GM12801 (cell line): ENCODE results near the gene HRH2.

ENCODE experiments used
- TF ChIP-seq, protein P1 (sequence below): IDR thresholded peaks from one replicate; pipeline ENCODE4 v1.5.1; 2011; ENCODE audit warnings: control low read depth; ENCODE audit not compliant: insufficient read length; ENCODE audit errors: extremely low read depth

HRH2 gene

GRCh38 chr5:175629793-175630192 is 28.1 kb upstream of the HRH2 start:
- TF ChIP-seq, protein P1, sequence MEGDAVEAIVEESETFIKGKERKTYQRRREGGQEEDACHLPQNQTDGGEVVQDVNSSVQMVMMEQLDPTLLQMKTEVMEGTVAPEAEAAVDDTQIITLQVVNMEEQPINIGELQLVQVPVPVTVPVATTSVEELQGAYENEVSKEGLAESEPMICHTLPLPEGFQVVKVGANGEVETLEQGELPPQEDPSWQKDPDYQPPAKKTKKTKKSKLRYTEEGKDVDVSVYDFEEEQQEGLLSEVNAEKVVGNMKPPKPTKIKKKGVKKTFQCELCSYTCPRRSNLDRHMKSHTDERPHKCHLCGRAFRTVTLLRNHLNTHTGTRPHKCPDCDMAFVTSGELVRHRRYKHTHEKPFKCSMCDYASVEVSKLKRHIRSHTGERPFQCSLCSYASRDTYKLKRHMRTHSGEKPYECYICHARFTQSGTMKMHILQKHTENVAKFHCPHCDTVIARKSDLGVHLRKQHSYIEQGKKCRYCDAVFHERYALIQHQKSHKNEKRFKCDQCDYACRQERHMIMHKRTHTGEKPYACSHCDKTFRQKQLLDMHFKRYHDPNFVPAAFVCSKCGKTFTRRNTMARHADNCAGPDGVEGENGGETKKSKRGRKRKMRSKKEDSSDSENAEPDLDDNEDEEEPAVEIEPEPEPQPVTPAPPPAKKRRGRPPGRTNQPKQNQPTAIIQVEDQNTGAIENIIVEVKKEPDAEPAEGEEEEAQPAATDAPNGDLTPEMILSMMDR = no peak

DNA sequence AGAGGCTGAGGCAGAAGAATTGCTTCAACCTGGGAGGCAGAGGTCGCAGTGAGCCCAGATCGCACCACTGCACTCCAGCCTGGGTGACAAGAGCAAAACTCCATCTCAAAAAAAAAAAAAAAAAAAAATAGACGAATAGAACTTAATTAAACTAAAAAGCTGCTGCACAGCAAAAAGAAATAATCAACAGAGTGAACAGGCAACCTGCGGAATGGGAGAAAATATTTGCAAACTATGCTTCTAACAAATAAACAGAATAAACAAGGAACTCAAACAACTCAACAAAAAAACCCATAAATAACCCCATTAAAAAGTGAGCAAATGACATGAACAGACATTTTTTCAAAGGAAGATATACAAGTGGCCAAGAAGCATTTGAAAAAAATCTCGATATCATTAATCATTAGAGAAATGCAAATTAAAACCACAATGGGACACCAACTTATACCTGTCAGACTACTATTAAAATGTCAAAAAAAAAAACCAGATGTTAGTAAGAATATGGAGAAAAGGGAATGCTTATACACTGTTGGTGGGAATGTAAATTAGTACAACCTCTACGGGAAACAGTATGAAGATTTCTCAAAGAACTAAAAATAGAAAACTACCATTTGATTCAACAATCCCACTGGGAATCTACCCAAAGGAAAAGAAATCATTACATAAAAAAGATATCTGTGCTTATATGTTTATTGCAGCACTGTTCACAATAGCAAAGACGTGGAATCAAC is 21.9 kb upstream of the HRH2 start:
- TF ChIP-seq, protein P1 = no peak

GRCh38 chr5:175638305-175638704 is 19.6 kb upstream of the HRH2 start:
- TF ChIP-seq, protein P1 = no peak

DNA sequence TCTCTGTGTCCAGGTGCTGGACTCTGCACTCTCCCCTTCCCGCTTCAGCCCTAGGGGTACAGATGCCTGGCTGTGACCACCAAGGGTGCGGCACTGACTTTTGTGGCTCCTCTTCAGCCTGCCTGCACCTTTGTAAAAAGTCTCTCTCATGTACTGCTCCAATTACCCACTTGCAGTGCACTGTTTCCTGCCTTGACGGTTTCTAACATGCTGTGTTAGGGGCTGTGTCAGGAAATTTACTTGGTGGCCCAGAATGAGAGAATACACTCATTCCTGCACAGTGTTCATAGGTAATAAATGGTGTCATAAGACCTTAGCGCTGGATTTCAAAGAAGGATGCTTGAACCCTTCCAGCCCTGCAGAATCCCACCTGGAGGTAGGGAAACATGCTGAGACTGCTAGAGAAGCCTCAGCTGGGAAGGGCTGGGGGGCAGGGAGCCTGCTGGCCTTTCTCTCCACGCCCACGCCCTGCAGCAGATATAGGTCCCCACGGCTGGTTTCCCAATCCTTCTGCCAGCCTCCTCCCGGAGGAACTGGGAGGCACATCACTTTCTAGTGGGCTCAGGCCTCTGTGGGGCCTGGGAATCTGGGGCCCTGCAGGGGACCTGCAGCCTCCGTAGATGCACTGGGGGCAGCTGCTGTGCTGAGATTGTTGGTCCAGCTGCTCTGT is 17.6 kb upstream of the HRH2 start:
- TF ChIP-seq, protein P1 = no peak

- TF ChIP-seq, protein P1 = no peak
Observed at GRCh38 chr5:175642998-175643397, 14.9 kb upstream of the HRH2 start.

- TF ChIP-seq, protein P1 = no peak
Observed at GRCh38 chr5:175646251-175646650, 11.6 kb upstream of the HRH2 start.

GRCh38 chr5:175649967-175650366 is 7.9 kb upstream of the HRH2 start:
- TF ChIP-seq, protein P1 = no peak
